Measurements from ENCODE around the gene GCNT1. TPM values are rescaled to one million over a fixed set of nuclear protein-coding genes. Genes with fewer than 3 reads are reported as not detected.
A peak's percentile ranks its signal among the peaks of the same experiment; 100 is the strongest.

GCNT1 gene
- total and polyA plus RNA-seq, 4 experiments from 2014 or later, result 3.4 to 9.3 (median 7.5) TPM

GRCh38 chr9:76456202-76456926 is 2.6 kb upstream of the GCNT1 start:
- ChIA-PET POLR2A (ENCODE audit: partially characterized antibody) (interaction anchor here (2.4 kb wide), 1 partner anchor 62 kb away, joined by 11 read pairs; the partner anchor contains the start of gene RFK), CTCF (ENCODE audit: partially characterized antibody) (interaction anchor here (0.6 to 8.9 kb wide), 6 partner anchors 9 to 588 kb away, joined by 3 to 59 read pairs (median 6); no protein-coding TSS in a partner anchor)
- intact Hi-C loops (cut with micrococcal nuclease), result no loop called here
- H3K4me1 Mint-ChIP-seq, result peaks cover 18 to 27% (median 22%) of the 10 kb centered on the region in 4 donors
- peak overlapping the region in 5 of 8 donors; percentile 1 to 61 (median 39) for H3K4me3 Mint-ChIP-seq
- no peak overlapping the region for H3K27ac ChIP-seq (ENCODE audit: low read depth, low read length)
- peak overlapping the region in 4 of 7 donors; percentile 30 to 63 (median 47) for H3K27ac Mint-ChIP-seq
- H3K27me3 Mint-ChIP-seq, result no peaks in the 10 kb centered on the region
- no peaks in the 10 kb centered on the region for H3K9me3 ChIP-seq (ENCODE audit: control insufficient read depth in 1 of 2, low read length in 2 of 2)
- peaks cover 26% of the 10 kb centered on the region for H3K4me1 ChIP-seq (ENCODE audit: insufficient read depth, low read length)
- no peaks in the 10 kb centered on the region for H3K9me3 Mint-ChIP-seq
- H3K36me3 ChIP-seq (ENCODE audit: insufficient read depth, low read length), result no peaks in the 10 kb centered on the region
- no peaks in the 10 kb centered on the region for H3K27me3 ChIP-seq (ENCODE audit: insufficient read depth, low read length)
- DNase-seq, result peak; percentile 43 to 68 (median 55)
- no peak overlapping the region for H3K4me3 ChIP-seq (ENCODE audit: low read length in 2 of 2)
- peaks cover 0 to 3% of the 10 kb centered on the region in 2 donors for H3K36me3 Mint-ChIP-seq

- H3K4me1 ChIP-seq (ENCODE audit: insufficient read depth, low read length), result peaks cover 26% of the 10 kb centered on the region
- H3K4me3 ChIP-seq (ENCODE audit: low read length in 2 of 2), result peak overlapping the region; percentile 73 to 92
- ChIA-PET CTCF (ENCODE audit: partially characterized antibody) (interaction anchor here (0.8 to 2.3 kb wide), 6 partner anchors 10 to 244 kb away, joined by 3 to 9 read pairs (median 4); no protein-coding TSS in a partner anchor), POLR2A (ENCODE audit: partially characterized antibody) (interaction anchor here (1.5 to 2.5 kb wide), 3 partner anchors 66 to 196 kb away, joined by 4 to 14 read pairs (median 4); partner anchors contain the start of gene RFK)
- no peaks in the 10 kb centered on the region for H3K27me3 Mint-ChIP-seq
- no peaks in the 10 kb centered on the region for H3K9me3 ChIP-seq (ENCODE audit: control insufficient read depth in 1 of 2, low read length in 2 of 2)
- intact Hi-C loops (cut with micrococcal nuclease), result loop anchor here (1.0 kb wide), 2 partner anchors 13 to 66 kb away; partner anchors contain the start of gene RFK
- H3K27ac Mint-ChIP-seq, result peak overlapping the region; percentile 58 to 89 (median 77)
- peaks cover 3% of the 10 kb centered on the region in 2 donors for H3K36me3 Mint-ChIP-seq
- peak overlapping the region; percentile 28 for H3K27ac ChIP-seq (ENCODE audit: low read depth, low read length)
- H3K27me3 ChIP-seq (ENCODE audit: insufficient read depth, low read length), result no peaks in the 10 kb centered on the region
- H3K4me1 Mint-ChIP-seq, result peaks cover 18 to 27% (median 23%) of the 10 kb centered on the region in 4 donors
- no peaks in the 10 kb centered on the region for H3K9me3 Mint-ChIP-seq
- no peaks in the 10 kb centered on the region for H3K36me3 ChIP-seq (ENCODE audit: insufficient read depth, low read length)
- DNase-seq, result no peak
- H3K4me3 Mint-ChIP-seq, result peak overlapping the region; percentile 85 to 97 (median 94)
Observed at GRCh38 chr9:76459694-76460635, 983 bp downstream of the GCNT1 start.

- CTCF ChIA-PET (ENCODE audit: partially characterized antibody), result no interaction called here
- H3K27ac Mint-ChIP-seq, result no peak overlapping the region
- H3K27me3 Mint-ChIP-seq, result no peaks in the 10 kb centered on the region
- no peak overlapping the region for H3K4me3 Mint-ChIP-seq
- no peaks in the 10 kb centered on the region for H3K9me3 ChIP-seq (ENCODE audit: control insufficient read depth in 1 of 2, low read length in 2 of 2)
- H3K4me1 ChIP-seq (ENCODE audit: insufficient read depth, low read length), result peaks cover 15% of the 10 kb centered on the region
- DNase-seq, result no peak
- H3K36me3 ChIP-seq (ENCODE audit: insufficient read depth, low read length), result no peaks in the 10 kb centered on the region
- POLR2A ChIA-PET (ENCODE audit: partially characterized antibody), result no interaction called here
- peaks cover 3 to 11% of the 10 kb centered on the region in 2 donors for H3K36me3 Mint-ChIP-seq
- H3K4me3 ChIP-seq (ENCODE audit: low read length in 2 of 2), result no peak overlapping the region
- H3K27ac ChIP-seq (ENCODE audit: low read depth, low read length), result no peak overlapping the region
- H3K27me3 ChIP-seq (ENCODE audit: insufficient read depth, low read length), result no peaks in the 10 kb centered on the region
- peaks cover 15 to 18% (median 17%) of the 10 kb centered on the region in 4 donors for H3K4me1 Mint-ChIP-seq
- intact Hi-C loops (cut with micrococcal nuclease), result no loop called here
- H3K9me3 Mint-ChIP-seq, result no peaks in the 10 kb centered on the region
Observed at GRCh38 chr9:76462126-76462525, 3.1 kb downstream of the GCNT1 start.

DNA sequence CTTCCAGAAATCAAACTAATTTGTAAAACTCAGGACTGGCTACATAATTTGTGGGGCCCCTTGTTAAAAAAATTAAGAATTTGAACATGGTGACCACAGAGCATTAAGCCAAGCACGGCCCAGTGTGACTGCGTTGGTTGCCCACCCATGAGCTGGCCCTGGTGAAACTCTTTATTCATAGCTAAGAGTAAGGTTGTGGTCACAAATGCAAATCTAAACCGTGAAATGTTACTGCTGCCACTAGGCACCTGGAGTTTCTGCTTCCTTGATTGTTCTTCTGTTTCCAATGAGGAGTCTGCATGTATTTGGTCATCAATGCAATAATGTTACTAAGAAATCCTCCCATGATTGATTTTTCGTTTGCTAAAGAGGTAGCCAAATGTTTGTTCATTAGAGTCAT is 4.2 kb downstream of the GCNT1 start:
- no peaks in the 10 kb centered on the region for H3K27me3 ChIP-seq (ENCODE audit: insufficient read depth, low read length)
- Mint-ChIP-seq H3K4me1 (peaks cover 15 to 19% (median 18%) of the 10 kb centered on the region in 4 donors), H3K9me3 (no peaks in the 10 kb centered on the region), H3K36me3 (peaks cover 3 to 11% of the 10 kb centered on the region in 2 donors), H3K27me3 (no peaks in the 10 kb centered on the region), H3K4me3 (no peak overlapping the region), H3K27ac (no peak overlapping the region)
- ChIA-PET CTCF (ENCODE audit: partially characterized antibody) (interaction anchor here (1.4 kb wide), 1 partner anchor 194 kb away, joined by 3 read pairs; no protein-coding TSS in a partner anchor), POLR2A (ENCODE audit: partially characterized antibody) (interaction anchor here (1.2 kb wide), 1 partner anchor 70 kb away, joined by 3 read pairs; no protein-coding TSS in a partner anchor)
- H3K36me3 ChIP-seq (ENCODE audit: insufficient read depth, low read length), result no peaks in the 10 kb centered on the region
- intact Hi-C loops (cut with micrococcal nuclease), result no loop called here
- no peak overlapping the region for H3K4me3 ChIP-seq (ENCODE audit: low read length in 2 of 2)
- no peaks in the 10 kb centered on the region for H3K9me3 ChIP-seq (ENCODE audit: control insufficient read depth in 1 of 2, low read length in 2 of 2)
- H3K4me1 ChIP-seq (ENCODE audit: insufficient read depth, low read length), result peaks cover 15% of the 10 kb centered on the region
- H3K27ac ChIP-seq (ENCODE audit: low read depth, low read length), result no peak overlapping the region
- no peak for DNase-seq

- intact Hi-C loops (cut with micrococcal nuclease), result no loop called here
- Mint-ChIP-seq H3K27ac (no peak overlapping the region), H3K4me3 (no peak overlapping the region), H3K9me3 (no peaks in the 10 kb centered on the region), H3K27me3 (no peaks in the 10 kb centered on the region), H3K4me1 (peaks cover 8 to 18% (median 12%) of the 10 kb centered on the region in 4 donors), H3K36me3 (peaks cover 2 to 11% of the 10 kb centered on the region in 2 donors)
- Histone ChIP-seq H3K4me1 (ENCODE audit: insufficient read depth, low read length) (peaks cover 13% of the 10 kb centered on the region), H3K27me3 (ENCODE audit: insufficient read depth, low read length) (no peaks in the 10 kb centered on the region), H3K36me3 (ENCODE audit: insufficient read depth, low read length) (no peaks in the 10 kb centered on the region), H3K9me3 (ENCODE audit: control insufficient read depth in 1 of 2, low read length in 2 of 2) (no peaks in the 10 kb centered on the region), H3K27ac (ENCODE audit: low read depth, low read length) (no peak overlapping the region), H3K4me3 (ENCODE audit: low read length in 2 of 2) (no peak overlapping the region)
- ChIA-PET POLR2A (ENCODE audit: partially characterized antibody) (interaction anchor here (0.6 kb wide), 2 partner anchors 127 to 1198 kb away, joined by 3 read pairs; no protein-coding TSS in a partner anchor), CTCF (ENCODE audit: partially characterized antibody) (no interaction called here)
- no peak for DNase-seq
Observed at GRCh38 chr9:76464706-76465105, 5.7 kb downstream of the GCNT1 start.

- Mint-ChIP-seq H3K4me3 (no peak overlapping the region), H3K4me1 (peaks cover 0 to 12% (median 5%) of the 10 kb centered on the region in 4 donors), H3K36me3 (peaks cover 0 to 11% of the 10 kb centered on the region in 2 donors), H3K27me3 (no peaks in the 10 kb centered on the region), H3K27ac (peak overlapping the region in 2 of 7 donors; percentile 34 to 46), H3K9me3 (no peaks in the 10 kb centered on the region)
- ChIA-PET POLR2A (ENCODE audit: partially characterized antibody) (no interaction called here), CTCF (ENCODE audit: partially characterized antibody) (no interaction called here)
- intact Hi-C loops (cut with micrococcal nuclease), result no loop called here
- no peak overlapping the region for H3K4me3 ChIP-seq (ENCODE audit: low read length in 2 of 2)
- no peak overlapping the region for H3K27ac ChIP-seq (ENCODE audit: low read depth, low read length)
- DNase-seq, result no peak
- H3K4me1 ChIP-seq (ENCODE audit: insufficient read depth, low read length), result peaks cover 3% of the 10 kb centered on the region
- H3K27me3 ChIP-seq (ENCODE audit: insufficient read depth, low read length), result no peaks in the 10 kb centered on the region
- no peaks in the 10 kb centered on the region for H3K36me3 ChIP-seq (ENCODE audit: insufficient read depth, low read length)
- H3K9me3 ChIP-seq (ENCODE audit: control insufficient read depth in 1 of 2, low read length in 2 of 2), result no peaks in the 10 kb centered on the region
Observed at GRCh38 chr9:76465442-76466298, 6.7 kb downstream of the GCNT1 start.
